Activated CD4-positive, alpha-beta T cell treated with anti-CD3 and anti-CD28 coated beads, Interleukin-2, amount 50 U/mL, for 48 hours (primary cell): ENCODE data around the gene CHST10.

Experiments used
- DNase-seq, 2 experiments: peaks; one replicate each; pipeline ENCODE4 v3.0.0-alpha.2; 2020

CHST10 gene

DNA sequence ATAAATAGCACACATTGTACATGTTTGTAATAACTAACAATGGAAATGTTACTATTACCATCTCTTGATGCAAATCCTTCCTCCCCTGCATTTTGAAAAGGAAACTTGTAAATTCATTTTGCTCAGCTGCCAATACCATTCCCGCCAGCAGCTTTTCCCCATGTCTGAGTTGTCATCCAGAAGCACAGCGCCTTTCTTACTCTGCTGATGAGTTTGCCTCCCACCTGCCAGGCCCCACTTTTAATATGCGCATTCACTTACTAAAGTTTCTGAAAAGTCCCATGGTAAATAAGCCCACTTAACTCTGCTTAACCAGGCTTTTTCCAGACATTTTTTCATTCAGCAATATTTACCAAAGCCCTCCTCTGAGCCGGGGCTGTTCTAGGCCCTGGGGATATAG, 3.9 kb downstream of the CHST10 start:
- no peak for DNase-seq

DNA sequence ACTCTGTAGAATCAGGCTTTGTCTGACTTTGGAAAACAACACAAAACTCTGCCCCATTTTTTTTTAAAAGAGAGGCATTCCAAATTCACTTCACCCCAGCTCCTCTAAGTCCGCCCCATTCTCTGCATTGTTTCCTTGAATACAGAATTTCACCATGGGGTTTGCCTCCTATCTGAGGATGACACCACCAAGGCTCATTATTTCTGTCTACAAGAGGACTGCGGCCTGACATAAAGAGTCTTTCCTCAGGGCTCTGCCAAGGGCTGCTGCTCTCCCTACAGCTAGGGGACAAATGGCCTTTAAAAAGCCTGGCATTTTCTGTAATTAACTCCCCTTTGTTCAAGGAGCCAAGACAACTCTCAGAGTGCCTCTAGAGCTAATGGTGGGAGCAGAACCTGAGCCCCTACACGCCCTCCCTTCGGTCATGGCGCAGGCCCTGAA, 4.6 kb downstream of the CHST10 start:
- DNase-seq: no peak

GRCh38 chr2:100412466-100412865, 5.0 kb downstream of the CHST10 start:
- DNase-seq: no peak

DNA sequence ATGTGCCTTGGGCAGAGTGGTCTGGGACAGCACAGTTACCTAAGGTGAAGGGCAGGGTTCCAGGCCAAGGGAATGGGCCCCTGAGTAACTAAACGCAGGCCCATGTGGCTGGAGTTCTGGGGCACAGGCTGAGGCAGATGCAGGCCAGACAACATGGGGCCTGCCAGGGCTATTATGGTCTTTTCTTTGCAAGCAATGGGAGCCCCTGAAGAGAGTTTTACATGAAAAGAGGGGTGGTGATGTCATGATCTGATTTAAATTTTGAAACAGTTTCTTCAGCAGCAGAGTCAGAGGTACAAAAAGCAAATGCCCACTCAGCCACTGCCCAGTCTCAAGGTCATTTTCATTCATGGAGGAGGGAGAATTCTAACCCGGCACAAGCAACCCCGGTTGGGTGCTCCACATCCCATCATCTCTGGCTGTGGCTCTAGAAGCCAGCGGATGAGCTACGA, 5.6 kb downstream of the CHST10 start:
- DNase-seq: no peak

DNA sequence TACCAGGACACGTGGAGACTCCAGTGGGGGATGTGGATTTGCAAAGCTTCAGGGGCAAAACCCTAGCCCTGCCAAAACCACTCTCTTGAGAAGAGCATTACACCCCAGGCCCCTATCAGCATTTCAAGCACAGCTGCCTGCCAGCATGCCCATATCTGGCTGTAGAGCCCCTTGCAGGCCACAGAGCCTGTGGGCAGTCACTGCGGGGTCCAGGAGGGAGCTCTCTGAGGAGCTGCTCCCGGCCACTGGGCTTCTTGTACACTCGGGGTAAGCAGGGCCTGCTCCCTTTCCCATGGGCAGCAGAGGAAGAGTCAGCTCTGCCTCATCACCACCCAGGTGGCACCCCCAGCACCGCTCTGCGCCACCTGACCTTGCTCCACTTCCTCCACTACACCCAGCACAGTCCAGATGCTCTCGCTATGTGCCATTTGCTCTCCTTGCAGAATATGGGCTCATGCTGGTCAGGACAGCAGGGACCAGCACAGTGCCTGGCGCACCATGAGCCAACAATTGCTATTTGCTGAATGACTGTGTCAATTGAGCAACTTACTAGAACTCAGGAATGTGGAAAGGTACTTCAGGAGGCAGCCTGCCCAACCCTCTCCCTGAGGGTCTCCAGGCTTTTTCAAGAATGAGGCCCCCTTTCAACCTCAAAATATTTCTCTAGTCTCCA, 7.4 kb downstream of the CHST10 start:
- DNase-seq: no peak

- DNase-seq: no peak
These were observed 8.0 kb downstream of the CHST10 start for GRCh38 chr2:100409461-100409860.

DNA sequence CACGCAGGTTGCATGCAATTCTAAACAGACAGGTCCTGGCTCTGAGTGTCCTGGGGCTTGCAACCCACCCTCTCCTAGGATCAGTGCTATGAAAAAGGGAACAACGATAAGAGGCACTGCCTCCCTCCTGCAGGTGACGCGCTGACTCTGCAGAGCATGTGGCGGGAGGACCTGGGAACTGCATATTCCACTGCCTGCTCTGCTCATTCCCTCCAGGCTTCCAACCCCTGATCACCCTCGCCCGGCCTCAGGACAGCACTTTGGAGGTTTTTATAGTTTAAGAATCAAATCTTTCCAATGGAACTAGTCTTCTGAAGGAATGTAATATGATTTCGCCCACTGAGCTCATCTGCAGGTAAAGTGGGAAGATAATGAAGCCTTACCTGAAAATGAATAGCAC, 8.5 kb downstream of the CHST10 start:
- no peak for DNase-seq

GRCh38 chr2:100408104-100408503, 9.4 kb downstream of the CHST10 start:
- DNase-seq: no peak

- no peak for DNase-seq
These were observed 9.9 kb downstream of the CHST10 start for GRCh38 chr2:100407563-100407962.

DNA sequence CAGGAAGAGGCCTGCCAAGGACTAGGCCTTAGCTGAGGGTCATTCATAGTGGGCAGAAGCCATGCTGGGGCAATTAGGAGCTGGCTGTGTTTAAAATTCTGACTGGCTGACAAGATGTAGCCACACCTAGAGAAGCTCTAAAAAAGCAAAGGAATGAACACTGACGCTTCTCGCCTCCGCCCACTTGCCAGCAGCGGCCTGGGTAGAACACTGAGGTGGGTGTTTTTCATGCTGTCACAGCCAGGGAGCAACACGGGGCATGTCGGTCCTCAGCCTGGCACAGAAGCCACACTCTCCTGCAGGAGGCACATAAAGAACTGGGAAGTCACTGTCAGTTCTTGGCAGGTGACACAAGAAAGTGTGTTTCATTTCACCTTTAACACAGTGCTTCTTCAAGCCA, 10.4 kb downstream of the CHST10 start:
- DNase-seq: no peak

- no peak for DNase-seq
These were observed 11.4 kb downstream of the CHST10 start for GRCh38 chr2:100406120-100406508.

- no peak for DNase-seq
These were observed 11.9 kb downstream of the CHST10 start for GRCh38 chr2:100405403-100406119.

DNA sequence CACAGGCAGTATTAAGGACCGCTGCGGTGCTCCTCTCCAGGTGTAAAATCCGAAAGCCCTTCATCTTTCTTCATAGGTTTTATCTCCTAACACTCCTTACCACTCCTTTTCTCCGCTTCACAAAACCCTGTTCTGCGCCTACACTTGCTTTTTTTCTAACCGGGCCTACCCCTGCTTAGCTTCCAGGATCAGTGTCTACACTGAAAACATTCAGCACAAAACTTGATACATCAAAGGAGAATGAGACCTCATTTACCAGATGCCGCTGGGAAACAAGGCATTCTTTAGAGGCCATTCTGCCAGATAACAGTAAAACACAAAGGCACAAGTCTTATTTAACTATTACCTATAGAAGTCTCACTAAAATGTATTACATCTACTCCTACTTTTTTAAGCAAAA, 13.1 kb downstream of the CHST10 start:
- no peak for DNase-seq

- DNase-seq: no peak
These were observed 13.7 kb downstream of the CHST10 start for GRCh38 chr2:100403722-100404121.

DNA sequence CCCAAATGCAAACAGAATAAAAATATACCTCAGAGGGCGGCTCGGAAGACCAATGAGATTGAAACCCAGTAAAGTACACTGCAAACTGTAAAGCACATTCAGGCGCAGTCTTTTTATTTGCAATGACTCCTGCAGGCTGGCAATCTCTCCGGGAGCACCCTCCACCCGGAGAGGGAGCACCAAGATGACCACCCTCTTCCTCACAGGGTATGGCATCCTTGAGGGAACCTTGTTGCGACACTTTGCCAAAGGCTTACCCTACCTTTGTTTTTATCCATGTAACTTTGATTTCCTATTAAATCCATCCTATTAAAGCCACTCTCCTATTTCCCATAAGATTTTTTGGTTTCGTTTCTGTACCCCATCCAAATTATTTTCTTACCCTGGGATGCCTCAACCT, 16.2 kb downstream of the CHST10 start:
- no peak for DNase-seq

DNA sequence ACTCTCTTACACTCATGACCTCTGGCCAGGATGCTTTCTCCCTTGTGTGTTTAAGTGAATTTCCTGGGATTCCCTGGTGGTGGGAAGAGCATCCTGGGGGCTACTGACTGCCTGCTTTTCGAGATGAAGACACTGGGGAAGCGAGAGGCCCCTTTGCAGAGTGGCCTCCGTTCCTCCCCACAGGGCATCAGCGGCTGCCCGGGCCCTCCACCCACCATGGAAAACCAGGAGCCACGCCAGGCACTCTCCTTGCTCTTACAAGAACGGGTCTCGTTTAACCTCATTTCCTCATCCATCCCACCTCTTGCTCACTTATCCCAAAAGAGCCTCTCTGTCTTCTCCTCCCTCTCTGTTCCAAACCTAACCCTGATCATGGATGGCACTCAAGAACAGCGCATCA, 17.8 kb downstream of the CHST10 start:
- DNase-seq: no peak

DNA sequence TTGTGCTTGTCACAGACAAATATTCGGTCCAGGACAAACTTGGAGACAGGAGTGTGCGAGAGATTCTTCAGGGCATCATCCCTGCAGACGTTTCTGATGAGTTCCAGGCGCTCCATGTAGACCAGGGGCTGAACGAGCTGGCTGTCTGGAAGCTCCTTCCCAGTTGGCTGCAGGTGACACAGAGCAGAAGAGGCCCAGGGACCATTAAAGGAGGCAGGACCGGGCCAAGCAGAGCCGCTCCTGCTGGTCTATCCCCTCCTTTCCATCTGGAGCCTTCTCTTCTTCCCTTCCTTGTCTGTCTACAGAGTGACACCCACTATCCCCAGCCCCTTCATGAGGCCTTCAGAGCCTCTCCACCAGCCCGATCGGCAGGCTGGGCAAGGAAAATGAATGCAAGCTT, 19.5 kb downstream of the CHST10 start:
- DNase-seq: no peak

DNA sequence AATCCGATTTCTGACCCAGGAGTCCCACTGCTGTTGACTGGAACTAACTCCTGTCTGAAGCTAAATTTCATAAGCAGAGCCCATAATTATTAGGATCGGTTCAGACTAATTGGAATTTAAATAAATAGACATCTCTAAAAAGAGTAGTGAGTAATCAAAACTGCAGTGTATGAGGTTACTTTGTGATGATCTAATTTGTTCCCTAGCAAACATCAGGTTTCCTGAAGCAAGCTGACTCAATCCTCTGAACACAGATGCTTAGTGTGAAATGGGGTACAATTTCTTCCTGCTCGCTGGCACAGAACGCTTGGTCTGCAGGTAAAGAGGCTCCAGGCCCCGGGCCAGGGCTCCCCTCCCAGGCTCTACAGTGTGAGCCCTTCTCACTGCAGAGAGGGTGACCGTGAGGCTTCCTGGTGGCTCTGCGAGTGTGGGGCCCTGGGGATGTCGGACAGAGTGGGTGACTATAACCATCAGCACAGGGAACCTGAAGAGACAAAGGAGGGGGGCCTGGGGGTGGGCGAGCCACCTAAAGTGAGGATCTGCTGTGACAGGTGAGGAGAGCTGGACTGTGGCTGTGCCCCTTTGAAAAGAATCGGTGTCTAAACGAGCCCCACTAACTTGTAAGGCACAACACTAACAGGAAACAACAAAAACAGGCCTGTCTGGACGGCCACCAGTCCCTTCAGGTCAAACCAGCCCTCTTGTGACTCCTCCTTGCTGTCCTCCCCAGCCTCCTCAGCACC, 20.2 kb downstream of the CHST10 start:
- DNase-seq: no peak

- no peak for DNase-seq
These were observed 21.0 kb downstream of the CHST10 start for GRCh38 chr2:100396483-100396882.

- DNase-seq: no peak
These were observed 21.7 kb downstream of the CHST10 start for GRCh38 chr2:100395532-100396350.

GRCh38 chr2:100394111-100394641, 23.3 kb downstream of the CHST10 start:
- DNase-seq: no peak

- no peak for DNase-seq
These were observed 24.1 kb downstream of the CHST10 start for GRCh38 chr2:100393362-100393761.

GRCh38 chr2:100392715-100393114, 24.8 kb downstream of the CHST10 start:
- DNase-seq: no peak
